GM12872 (cell line): Measurements from ENCODE around the gene TACC2.
A peak's percentile ranks its signal among the peaks of the same experiment; 100 is the strongest.

ENCODE experiments used
- TF ChIP-seq, protein P1 (sequence below): IDR thresholded peaks from 3 replicates; pipeline ENCODE4 v1.5.1; 2011; ENCODE audit warnings: low read depth, mild to moderate bottlenecking, low read length, moderate library complexity; ENCODE audit not compliant: insufficient read depth

Gene TACC2

DNA sequence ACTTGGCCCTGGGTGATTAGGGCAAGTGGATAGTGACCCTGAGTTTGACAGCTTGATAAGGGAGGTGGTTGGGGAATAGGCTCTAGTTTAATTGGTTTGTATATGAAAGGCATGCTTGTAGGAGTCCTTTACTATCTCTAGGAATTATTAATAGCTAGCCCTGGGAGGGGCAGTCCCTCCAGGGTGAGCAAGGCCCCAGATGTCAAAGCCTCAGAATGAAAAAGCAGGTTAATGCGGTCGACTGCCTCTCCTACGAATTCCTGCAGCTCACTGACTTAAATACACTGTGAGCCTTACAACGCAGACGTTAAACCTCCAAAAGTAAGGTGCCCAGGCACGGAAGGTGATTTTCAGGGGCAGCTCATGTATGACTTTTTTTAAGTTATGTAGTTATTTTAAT is 276.9 kb downstream of the TACC2 start:
- TF ChIP-seq, protein P1, sequence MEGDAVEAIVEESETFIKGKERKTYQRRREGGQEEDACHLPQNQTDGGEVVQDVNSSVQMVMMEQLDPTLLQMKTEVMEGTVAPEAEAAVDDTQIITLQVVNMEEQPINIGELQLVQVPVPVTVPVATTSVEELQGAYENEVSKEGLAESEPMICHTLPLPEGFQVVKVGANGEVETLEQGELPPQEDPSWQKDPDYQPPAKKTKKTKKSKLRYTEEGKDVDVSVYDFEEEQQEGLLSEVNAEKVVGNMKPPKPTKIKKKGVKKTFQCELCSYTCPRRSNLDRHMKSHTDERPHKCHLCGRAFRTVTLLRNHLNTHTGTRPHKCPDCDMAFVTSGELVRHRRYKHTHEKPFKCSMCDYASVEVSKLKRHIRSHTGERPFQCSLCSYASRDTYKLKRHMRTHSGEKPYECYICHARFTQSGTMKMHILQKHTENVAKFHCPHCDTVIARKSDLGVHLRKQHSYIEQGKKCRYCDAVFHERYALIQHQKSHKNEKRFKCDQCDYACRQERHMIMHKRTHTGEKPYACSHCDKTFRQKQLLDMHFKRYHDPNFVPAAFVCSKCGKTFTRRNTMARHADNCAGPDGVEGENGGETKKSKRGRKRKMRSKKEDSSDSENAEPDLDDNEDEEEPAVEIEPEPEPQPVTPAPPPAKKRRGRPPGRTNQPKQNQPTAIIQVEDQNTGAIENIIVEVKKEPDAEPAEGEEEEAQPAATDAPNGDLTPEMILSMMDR = no peak

DNA sequence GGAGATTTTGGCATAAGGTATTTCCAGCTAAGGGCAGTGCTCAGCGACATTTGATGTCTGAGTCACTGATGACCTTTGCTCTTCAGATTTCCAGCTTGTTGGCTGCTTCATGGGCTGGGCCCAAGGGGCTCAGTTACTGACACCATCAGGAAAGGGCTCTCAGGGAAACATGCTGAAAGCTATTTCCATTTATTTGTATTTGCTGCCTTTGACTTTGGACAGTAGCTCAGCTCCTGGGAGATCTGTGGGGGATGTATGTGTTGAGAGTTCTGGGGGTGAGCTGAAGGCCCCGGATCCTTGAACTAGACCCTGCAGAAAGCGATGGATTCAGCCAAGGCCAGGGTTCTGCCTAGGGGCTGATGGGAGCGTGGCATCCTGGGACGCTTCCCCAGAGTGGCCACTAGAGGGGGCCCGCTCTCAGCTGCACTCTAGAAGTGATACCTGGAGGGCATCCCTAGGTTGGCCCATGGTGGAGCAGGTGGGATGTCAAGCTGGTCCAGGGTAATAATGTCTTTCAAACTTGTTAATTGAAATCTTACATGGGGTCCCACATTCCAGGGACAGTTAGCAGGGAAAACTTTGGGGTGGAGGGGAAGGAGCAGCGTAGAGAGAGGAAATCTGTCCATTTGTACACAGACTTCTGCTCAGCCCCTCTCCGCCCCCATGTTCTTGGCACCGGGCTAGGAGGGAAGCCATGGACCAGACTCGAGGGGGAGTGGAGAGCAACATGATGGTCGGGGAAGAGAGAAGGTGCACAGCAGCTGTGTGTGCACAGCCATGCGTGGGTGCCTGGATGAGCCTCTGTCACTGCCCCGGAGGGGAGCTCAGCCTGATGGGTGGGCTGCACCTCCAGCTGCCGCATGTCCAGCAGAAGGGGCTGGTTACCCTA is 279.1 kb downstream of the TACC2 start:
- TF ChIP-seq, protein P1 = peak; percentile 96

DNA sequence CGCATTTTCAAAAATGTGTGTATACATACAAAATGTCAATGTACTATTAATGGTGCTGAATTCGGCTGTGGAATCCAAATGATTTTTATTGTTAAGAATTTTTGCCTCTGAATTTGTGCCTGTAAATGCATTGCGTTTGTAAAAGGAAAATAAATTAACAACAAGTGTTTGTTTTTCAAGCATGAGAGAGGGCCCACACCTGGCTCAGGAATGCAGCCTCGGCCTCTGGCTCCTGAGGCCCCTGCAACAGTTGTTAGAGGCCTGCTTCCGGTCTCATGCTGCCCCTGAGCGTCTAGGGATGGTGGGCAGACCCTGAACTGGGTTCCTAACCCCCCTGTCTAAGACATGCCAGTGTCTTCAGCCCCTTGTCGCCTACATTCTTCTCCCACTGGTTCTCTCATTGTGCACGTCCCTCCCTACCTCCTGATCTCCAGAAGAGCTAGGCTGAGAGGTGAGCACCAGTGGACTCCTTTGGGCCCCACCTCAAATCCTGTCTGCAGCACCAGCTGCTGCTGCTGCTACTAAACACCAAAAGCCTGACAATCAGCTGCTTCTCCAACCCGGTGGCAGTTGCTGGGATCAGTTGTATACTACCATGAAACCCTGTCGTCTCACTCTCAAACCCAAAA is 280.2 kb downstream of the TACC2 start:
- TF ChIP-seq, protein P1 = no peak

DNA sequence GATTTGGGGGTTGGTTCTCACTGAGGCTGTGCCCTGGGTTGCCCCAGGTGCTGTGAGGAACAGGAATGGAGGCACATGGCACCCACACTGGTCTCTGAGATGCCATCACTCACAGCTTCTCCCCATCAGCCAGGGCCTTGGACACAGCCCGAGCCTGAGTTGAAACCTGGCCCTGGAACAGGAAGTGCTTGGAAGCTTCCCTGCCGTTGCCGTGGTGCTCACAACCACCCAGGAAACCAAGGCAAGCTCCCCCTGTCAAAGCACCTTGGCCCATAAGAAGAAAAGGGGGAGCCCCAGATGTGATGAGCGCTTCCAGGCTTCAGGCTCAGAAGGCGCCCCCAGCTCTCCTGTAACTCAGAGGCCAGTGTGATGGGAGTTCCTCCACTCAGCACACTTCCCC is 282.1 kb downstream of the TACC2 start, which contains the start of gene BTBD16:
TSS of gene BTBD16 (plus strand) at position 221 of the 400 bp plus-strand sequence. CDS start 3,786 bp downstream, outside the sequence.
- TF ChIP-seq, protein P1 = no peak

DNA sequence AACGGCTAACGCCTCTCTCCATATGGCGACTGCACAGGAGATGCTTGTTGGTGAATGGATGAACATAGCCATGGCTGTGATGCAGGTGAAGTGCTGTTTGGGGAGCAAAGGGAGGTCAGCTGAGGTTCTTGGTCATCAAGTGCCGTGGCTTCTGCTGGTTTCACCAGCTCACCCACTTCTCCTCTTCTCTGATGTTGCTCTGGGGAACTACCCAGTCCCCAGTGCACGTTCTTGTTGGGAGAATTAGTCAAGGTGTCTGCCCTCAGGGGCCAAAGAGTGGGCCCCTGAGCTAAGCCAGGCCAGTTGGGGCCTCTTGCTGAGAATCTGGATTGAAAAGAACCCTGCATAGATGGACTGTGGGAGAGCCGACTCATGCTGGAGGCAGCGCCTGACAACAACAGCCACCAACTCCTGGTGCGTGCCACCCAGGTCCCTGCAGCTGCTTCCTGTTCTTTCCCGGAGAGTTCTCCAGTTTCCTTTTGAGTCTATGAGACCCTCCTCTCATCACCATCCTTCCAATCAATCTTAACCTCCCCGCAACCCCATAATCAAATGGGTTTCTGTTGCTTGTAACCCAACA is 285.1 kb downstream of the TACC2 start:
- TF ChIP-seq, protein P1 = no peak

DNA sequence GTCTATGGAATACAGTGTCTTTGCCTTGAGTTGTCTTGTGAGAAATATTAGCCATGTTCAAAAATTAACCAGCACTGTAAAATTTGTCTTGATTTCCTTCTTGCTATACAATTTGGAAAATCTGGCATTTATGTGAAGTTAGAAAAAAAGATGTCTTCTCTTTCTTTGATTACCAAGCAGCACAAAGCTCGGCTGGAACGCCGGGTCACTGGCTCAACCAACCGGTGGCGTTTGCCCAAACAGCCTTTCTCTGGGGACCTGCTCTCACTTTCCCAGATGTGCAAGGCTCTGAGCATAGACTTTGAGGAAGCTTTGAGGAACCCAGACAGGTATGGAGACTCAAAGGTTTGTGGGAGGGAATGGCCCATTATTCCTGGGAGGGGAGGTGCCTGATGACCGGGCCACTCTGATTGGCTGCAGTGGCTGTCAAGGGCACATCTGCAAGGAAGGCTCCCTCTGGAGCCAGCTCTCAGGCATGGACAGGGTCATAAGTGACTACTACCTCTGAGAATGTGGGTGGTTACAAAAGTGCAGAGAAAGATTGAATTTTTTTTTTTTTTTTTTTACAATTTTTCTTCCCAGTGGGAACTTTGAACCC is 287.7 kb downstream of the TACC2 start:
- TF ChIP-seq, protein P1 = no peak
